Measurements from ENCODE around the gene ST8SIA4.

The ST8SIA4 gene

DNA sequence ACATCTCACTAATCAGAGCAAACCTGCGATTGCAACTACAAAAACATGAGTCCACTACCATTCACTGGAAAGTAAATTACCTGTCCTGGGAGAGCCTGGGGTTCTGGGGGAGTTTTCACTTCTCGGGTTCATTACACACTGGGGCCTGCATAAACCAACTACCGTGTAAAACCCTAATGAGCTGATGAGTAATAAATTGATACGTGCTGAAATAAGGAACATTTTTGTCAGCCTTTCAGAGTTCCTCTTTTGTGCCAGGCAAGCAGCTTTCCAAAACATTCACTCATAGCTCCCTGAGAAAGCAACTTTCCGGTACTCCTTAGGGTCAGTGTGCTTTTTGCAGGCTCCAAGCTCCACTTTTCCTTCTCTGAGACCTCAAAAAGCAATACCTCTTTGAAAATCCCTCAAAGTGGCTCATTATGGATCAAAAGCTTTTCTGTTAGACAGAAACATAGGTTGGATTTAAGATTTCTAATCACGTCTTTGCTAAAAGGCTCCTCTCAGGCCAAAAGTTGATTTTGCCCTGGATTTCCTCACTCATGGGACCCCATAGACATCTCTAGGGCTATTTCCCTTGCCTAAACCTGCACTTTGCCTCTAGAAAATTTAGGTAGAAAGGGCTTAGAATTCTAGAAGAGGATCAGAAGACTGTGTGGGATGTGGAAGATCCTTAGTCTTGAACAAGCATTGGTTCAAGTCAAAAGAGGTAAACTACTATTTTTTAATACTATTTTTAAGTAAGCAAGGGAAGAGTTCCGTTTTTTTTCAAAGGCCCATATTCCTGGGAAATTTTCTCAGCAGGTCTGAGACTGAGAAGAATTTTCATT, 74.8 kb downstream of the ST8SIA4 start:
- peak overlapping the region; percentile 36; the same call in 1 of the 2 replicates for H3K4me3 ChIP-seq (ENCODE audit: low read length)
- TF ChIP-seq ZNF274 (IDR thresholded peaks at IDR 0.05; ENCODE audit: low read depth, low read length), result no peak

DNA sequence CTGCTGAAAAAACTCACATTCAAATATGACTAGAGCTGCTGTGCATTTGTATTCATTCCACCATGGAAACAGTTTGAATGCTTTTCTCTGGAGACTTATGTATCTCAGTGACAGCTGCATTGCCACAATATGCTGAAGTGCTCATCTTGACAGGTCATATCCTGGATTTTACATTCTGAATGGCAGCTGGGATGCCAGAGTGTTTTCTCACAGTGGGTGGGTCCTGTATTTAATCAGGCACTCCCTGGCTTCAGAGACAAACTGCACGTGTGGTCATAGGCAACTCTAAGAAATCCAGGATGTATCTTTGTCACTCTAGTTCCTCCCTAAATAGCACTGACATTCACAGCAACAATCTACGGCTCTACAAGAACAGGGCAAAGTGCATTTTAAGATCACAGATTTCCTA, 75.6 kb downstream of the ST8SIA4 start:
- peak overlapping the region; percentile 18; the same call in 1 of the 2 replicates for H3K4me3 ChIP-seq (ENCODE audit: low read length)
- TF ChIP-seq ZNF274 (IDR thresholded peaks at IDR 0.05; ENCODE audit: low read depth, low read length), result no peak

DNA sequence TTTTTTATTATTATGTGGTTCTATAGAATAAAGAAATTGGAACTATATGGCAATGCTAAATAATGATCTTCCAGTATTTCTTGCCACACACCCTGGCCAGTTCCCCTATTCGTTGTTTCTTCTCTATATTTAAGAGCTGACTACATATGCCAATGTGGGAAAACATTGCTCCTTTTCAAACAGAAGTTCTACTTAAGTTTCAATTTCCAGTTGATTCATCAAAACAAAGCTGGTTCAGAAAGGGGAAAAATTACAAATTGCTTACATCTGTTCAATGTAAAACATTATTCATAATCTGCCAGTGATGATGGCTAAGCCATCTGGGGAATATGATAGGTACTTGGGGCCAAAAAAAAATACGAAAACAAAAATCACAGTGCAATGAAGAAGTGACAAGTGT, 76.9 kb downstream of the ST8SIA4 start:
- TF ChIP-seq ZNF274 (IDR thresholded peaks at IDR 0.05; ENCODE audit: low read depth, low read length), result no peak
- H3K4me3 ChIP-seq (ENCODE audit: low read length), result no peak overlapping the region

DNA sequence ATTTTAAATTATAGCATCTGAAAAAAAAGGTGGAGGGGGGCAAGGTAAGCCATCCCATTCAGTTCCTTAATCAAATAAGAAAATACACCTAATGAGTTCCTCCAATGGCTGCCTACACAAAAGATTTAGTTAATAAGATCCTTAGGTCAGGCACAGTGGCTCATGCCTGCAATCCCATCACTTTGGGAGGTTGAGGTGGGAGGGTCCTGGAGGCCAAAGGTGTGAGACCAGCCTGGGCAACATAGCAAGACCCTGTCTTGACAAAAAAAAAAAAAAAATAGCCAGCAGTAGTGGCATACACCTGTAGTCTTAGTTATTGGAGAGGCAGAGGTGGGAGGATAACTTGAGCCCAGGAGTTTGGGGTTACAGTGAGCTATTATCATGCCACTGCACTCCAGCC, 78.4 kb downstream of the ST8SIA4 start:
- H3K4me3 ChIP-seq (ENCODE audit: low read length), result no peak overlapping the region
- no peak for TF ChIP-seq ZNF274 (IDR thresholded peaks at IDR 0.05; ENCODE audit: low read depth, low read length)

DNA sequence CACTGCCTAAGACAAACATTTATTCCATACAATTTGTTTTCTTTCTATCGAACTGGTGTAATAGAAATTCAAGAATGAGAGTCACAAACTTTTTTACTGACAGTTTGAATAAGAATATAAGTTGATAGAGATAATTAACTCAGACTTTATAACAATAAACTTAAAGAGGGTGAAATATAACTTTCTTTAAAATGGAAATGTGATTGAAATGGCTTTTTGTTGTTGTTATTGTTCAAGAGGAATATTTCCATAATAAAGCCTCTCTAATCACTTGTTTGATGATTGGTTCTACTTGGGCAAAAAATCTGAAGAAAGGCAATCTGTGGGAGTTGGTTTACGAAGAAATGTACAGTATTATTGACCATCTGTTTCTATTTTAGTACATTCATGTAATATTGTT, 79.3 kb downstream of the ST8SIA4 start:
- no peak for TF ChIP-seq ZNF274 (IDR thresholded peaks at IDR 0.05; ENCODE audit: low read depth, low read length)
- no peak overlapping the region for H3K4me3 ChIP-seq (ENCODE audit: low read length)

DNA sequence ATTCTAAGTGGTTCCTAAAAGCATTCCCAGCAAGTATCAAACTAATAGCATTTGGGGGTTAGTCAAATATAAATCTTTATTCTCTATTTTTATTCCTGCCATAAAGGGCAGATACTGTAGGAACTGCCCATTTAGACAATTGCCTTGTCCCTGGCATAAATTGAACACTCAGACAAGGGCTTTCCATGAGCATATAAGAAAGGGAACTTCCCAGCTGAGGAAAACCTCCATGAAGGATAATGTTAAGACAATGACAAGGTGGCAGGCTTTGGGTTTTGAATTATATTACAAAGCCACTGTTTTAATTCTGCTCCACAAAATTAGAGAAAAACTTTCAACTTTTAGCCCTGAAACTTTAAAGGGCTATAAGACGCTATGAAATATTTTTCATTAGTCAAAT, 81.3 kb downstream of the ST8SIA4 start:
- TF ChIP-seq ZNF274 (IDR thresholded peaks at IDR 0.05; ENCODE audit: low read depth, low read length), result no peak
- no peak overlapping the region for H3K4me3 ChIP-seq (ENCODE audit: low read length)

DNA sequence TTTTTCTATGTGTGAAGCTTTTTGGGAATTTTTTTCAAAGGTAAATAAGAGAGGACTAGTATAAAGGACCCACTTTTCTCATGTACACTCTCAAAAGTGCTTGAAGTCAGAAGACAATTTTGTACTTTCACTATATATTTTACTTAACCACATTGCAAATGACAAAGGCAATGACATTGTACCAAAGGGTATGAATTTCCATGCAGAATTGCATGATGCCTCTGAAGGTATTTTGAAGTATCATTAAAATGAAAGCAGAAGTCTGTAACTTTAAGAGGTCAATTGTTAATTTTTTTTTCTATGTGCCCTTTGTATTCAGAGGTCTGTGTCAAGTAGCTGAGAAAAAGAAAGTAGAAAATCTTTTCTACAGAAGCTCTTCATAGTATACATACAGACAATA, 84.7 kb downstream of the ST8SIA4 start:
- H3K4me3 ChIP-seq (ENCODE audit: low read length), result no peak overlapping the region
- no peak for TF ChIP-seq ZNF274 (IDR thresholded peaks at IDR 0.05; ENCODE audit: low read depth, low read length)

DNA sequence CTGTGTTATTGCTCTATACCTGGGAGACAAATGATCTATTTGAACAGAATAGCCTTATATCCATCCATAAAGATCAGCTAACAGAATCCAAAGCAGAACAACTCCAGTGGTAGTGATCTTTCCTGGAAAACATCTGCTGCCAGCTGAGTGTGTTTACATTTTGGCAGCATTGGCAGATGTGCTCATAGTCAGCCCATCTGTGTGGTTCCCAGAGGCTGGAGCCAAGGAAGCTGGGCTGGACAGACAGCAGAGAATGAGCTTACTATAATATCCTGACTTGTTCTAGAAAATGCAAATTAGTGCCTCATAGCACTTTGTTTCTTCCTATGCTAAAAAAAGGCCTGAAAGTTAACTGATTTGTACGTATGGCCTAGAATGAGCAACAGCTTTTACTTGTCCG, 99.7 kb downstream of the ST8SIA4 start:
- no peak overlapping the region for H3K4me3 ChIP-seq (ENCODE audit: low read length)
- TF ChIP-seq ZNF274 (IDR thresholded peaks at IDR 0.05; ENCODE audit: low read depth, low read length), result no peak

DNA sequence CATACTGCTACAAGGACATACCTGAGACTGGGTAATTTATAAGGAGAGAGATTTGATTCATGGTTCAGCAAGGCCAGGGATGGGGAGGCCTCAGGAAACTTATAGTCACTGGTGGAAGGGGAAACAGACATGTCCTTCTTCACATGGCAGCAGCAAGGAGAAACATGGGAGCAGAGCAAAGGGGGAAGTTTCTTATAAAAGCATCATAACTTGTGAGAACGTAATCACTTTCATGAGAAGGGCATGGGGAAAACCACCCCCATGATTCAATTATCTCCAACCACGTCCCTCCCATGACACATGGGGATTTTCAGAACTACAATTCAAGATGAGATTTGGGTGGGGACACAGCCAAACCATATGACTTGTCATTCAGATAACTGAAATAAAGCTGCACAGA, 100.9 kb downstream of the ST8SIA4 start:
- TF ChIP-seq ZNF274 (IDR thresholded peaks at IDR 0.05; ENCODE audit: low read depth, low read length), result no peak
- H3K4me3 ChIP-seq (ENCODE audit: low read length), result no peak overlapping the region

DNA sequence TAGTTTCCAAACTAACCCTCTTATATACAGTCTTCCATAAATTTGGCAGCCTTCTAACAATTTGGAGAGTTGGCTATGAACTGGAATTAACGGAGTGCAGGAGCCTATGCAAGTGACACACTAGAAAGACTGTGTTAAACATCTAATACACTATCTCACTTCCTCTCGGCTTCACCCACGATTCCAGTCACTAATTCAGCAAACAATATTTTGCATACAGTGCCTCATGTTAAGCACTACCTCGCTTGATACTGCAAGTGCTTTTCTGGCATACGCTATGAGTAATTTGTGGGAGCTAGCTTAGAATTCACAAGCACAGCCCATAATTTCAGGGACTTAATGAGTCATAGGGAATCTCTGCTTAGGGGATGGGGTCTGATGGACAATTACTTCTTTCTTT, 102.5 kb downstream of the ST8SIA4 start:
- H3K4me3 ChIP-seq (ENCODE audit: low read length), result no peak overlapping the region
- no peak for TF ChIP-seq ZNF274 (IDR thresholded peaks at IDR 0.05; ENCODE audit: low read depth, low read length)

DNA sequence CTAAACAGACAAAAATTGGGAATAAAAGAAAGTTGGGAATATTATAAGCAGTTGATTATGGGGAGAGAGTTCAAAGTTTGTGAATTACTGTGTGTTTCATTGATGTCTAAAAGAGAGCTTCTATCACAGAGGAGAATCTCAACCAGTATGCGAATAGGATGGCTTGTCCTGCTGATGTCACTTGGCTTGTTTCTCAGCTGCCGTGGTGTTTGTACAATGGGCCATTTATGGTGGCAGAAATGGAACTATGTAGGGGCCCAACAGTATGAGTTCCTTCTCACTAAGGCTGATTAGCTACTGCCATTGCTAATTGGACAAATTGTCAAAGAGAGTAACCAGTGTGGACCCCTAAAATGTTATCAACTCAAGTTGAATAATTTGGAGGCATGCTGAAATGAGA, 103.9 kb downstream of the ST8SIA4 start:
- TF ChIP-seq ZNF274 (IDR thresholded peaks at IDR 0.05; ENCODE audit: low read depth, low read length), result no peak
- H3K4me3 ChIP-seq (ENCODE audit: low read length), result no peak overlapping the region

DNA sequence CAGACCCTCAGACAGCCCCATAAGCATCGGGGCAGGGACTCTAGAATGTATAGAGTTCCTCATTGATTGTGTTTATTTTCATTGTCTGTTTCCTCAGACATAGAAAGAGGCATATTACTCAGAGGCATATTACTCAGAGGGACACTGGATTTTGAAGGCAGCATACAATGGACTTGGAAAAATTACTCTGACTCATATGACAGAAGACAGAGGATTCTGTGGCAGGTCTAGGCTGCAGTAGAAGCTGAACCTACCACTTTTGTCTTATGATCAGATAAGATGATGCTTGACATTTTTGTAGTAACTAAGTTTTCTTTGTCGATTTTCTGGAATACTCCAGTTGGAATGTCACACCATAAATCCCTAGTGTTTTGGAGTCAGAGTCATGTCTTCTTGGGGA, 105.2 kb downstream of the ST8SIA4 start:
- no peak for TF ChIP-seq ZNF274 (IDR thresholded peaks at IDR 0.05; ENCODE audit: low read depth, low read length)
- H3K4me3 ChIP-seq (ENCODE audit: low read length), result no peak overlapping the region

DNA sequence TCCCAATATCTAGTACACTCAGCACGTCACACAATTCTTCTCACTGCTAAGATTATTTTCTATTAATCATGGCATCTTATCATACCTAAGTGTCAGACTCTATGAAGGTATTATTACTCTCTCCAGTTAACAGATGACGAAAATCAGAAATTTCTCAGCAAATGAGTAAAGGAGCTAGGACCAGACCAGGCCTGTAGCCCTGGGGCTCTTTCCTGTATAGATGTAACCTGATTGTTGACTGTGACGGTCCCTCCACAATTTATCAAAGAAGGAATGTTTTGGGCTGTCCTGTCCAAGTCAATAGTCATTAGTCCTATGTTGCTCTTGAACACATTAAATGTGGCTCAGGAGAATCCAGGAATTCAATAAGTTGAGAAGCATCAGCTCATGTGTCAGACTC, 106.2 kb downstream of the ST8SIA4 start:
- no peak overlapping the region for H3K4me3 ChIP-seq (ENCODE audit: low read length)
- TF ChIP-seq ZNF274 (IDR thresholded peaks at IDR 0.05; ENCODE audit: low read depth, low read length), result no peak

DNA sequence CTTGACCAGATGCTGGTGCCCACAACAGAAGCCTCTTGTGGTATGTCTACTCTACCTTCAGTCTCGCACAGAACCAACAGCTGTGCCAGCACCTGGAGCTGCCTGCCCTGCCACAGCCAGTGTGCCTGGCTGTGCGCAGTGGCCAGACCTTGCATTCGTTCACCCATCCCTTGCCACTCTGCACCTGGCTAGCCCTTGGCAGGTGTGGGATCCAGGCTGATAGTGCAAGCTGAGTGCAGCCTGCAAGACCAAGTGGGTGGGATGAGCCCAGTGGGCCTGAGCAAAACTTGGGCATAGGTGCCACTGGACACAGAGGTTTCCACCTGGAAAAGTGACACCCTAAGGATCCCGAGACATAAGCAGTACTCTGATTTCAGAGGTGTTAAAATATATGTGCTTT, 108.2 kb downstream of the ST8SIA4 start:
- no peak for TF ChIP-seq ZNF274 (IDR thresholded peaks at IDR 0.05; ENCODE audit: low read depth, low read length)
- H3K4me3 ChIP-seq (ENCODE audit: low read length), result no peak overlapping the region

DNA sequence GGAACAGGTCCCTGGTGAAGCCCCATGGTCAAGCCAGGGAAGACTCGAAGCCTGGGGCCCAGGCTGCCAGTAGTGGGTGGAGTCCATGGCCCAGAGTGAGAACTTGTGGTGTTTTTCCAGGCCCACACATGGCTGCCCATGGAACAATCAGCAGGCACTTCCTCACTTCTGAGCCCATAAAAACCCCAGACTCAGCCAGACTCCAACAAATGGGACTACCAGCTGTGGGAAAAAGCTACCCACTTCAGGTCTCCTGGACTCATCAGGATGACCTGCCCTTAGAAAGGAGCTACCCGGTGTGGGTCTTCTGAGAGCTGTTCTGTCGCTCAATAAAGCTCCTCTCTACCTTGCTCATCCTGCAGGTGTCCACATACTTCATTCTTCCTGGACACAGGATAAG, 108.9 kb downstream of the ST8SIA4 start:
- TF ChIP-seq ZNF274 (IDR thresholded peaks at IDR 0.05; ENCODE audit: low read depth, low read length), result no peak
- H3K4me3 ChIP-seq (ENCODE audit: low read length), result no peak overlapping the region

DNA sequence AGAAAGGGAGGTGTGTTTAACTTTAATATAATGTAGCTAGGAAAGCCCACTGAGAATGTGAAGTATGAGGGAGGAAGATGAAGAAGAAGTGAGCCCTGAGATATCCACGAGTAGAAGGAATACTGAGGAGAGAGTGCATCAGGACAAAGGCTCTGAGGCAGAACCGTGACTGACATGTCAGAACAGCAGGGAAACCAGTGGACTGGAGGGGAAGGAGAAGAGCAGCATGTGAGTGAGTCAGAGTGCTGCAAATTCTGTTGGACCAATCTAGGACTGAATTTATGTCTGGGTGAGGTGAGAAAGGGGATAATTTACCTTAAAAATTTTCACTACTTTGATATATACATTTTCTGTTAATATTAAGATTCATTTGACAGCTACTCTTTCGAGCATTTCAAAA, 110.3 kb downstream of the ST8SIA4 start:
- TF ChIP-seq ZNF274 (IDR thresholded peaks at IDR 0.05; ENCODE audit: low read depth, low read length), result no peak
- no peak overlapping the region for H3K4me3 ChIP-seq (ENCODE audit: low read length)

Measured in GM08714 (cell line).